ENCODE data around the gene HOXA10.

Gene HOXA10

GRCh38 chr7:27161721-27162560 lies 12.2 kb downstream of the HOXA10 start:
- no peak overlapping the region for H3K4me3 ChIP-seq (ENCODE audit: low read depth, low read length)
- TF ChIP-seq MYC (IDR thresholded peaks at IDR 0.05; ENCODE audit: low read depth, low read length) (no peak), MAX (IDR thresholded peaks at IDR 0.05; ENCODE audit: low read depth, low read length) (no peak), CTCF (IDR thresholded peaks at IDR 0.05; ENCODE audit: low read depth, low read length) (no peak), POLR2A (IDR thresholded peaks at IDR 0.05; ENCODE audit: extremely low read depth, insufficient read length) (no peak)
- DNase-seq (ENCODE audit: low read depth), result no peak

GRCh38 chr7:27161214-27161720 lies 12.9 kb downstream of the HOXA10 start:
- DNase-seq (ENCODE audit: low read depth), result peak; percentile 83
- TF ChIP-seq CTCF (IDR thresholded peaks at IDR 0.05; ENCODE audit: low read depth, low read length) (no peak), POLR2A (IDR thresholded peaks at IDR 0.05; ENCODE audit: extremely low read depth, insufficient read length) (no peak), MYC (IDR thresholded peaks at IDR 0.05; ENCODE audit: low read depth, low read length) (no peak), MAX (IDR thresholded peaks at IDR 0.05; ENCODE audit: low read depth, low read length) (no peak)
- H3K4me3 ChIP-seq (ENCODE audit: low read depth, low read length), result peak overlapping the region; percentile 69

GRCh38 chr7:27160546-27161213 lies 13.4 kb downstream of the HOXA10 start:
- DNase-seq (ENCODE audit: low read depth), result peak; percentile 96

GRCh38 chr7:27160145-27160545 lies 14.0 kb downstream of the HOXA10 start:
- no peak for DNase-seq (ENCODE audit: low read depth)
- no peak overlapping the region for H3K4me3 ChIP-seq (ENCODE audit: low read depth, low read length)
- TF ChIP-seq MYC (IDR thresholded peaks at IDR 0.05; ENCODE audit: low read depth, low read length) (no peak), POLR2A (IDR thresholded peaks at IDR 0.05; ENCODE audit: extremely low read depth, insufficient read length) (no peak)

More at GRCh38 chr7:27160546-27161213, 13.4 kb downstream of the HOXA10 start:
- TF ChIP-seq POLR2A (IDR thresholded peaks at IDR 0.05; ENCODE audit: extremely low read depth, insufficient read length) (no peak), MAX (IDR thresholded peaks at IDR 0.05; ENCODE audit: low read depth, low read length) (peak; percentile 61), MYC (IDR thresholded peaks at IDR 0.05; ENCODE audit: low read depth, low read length) (peak; percentile 78; the same call in 1 of the 2 replicates), CTCF (IDR thresholded peaks at IDR 0.05; ENCODE audit: low read depth, low read length) (peak; percentile 93)
- peak overlapping the region; percentile 69 for H3K4me3 ChIP-seq (ENCODE audit: low read depth, low read length)

GRCh38 chr7:27159266-27160144 lies 14.6 kb downstream of the HOXA10 start:
- H3K4me3 ChIP-seq (ENCODE audit: low read depth, low read length), result no peak overlapping the region
- no peak for DNase-seq (ENCODE audit: low read depth)
- TF ChIP-seq MAX (IDR thresholded peaks at IDR 0.05; ENCODE audit: low read depth, low read length) (no peak), POLR2A (IDR thresholded peaks at IDR 0.05; ENCODE audit: extremely low read depth, insufficient read length) (no peak), CTCF (IDR thresholded peaks at IDR 0.05; ENCODE audit: low read depth, low read length) (no peak), MYC (IDR thresholded peaks at IDR 0.05; ENCODE audit: low read depth, low read length) (no peak)
